H9 (cell line): ENCODE data around the gene ENO4. TPM values are rescaled to one million over a fixed set of nuclear protein-coding genes. Genes with fewer than 3 reads are reported as not detected.

Source experiments
- DNase-seq: peaks from one replicate; pipeline ENCODE4 v3.0.0-alpha.2; 2017
- H2AFZ ChIP-seq: one replicate; pipeline ENCODE4 v1.6.1; 2013; ENCODE audit warnings: mild to moderate bottlenecking, low read length, control low read depth, moderate library complexity
- H2AK5ac ChIP-seq: 2 replicates; pipeline ENCODE4 v1.6.1; 2013; ENCODE audit warnings: low read length, control low read depth, mixed read lengths; ENCODE audit not compliant: insufficient read length
- H2BK120ac ChIP-seq: one replicate; pipeline ENCODE4 v1.6.1; 2013; ENCODE audit warnings: low read depth, mild to moderate bottlenecking, low read length, control low read depth, inconsistent platforms; ENCODE audit not compliant: poor library complexity, severe bottlenecking
- H2BK12ac ChIP-seq: 2 replicates; pipeline ENCODE4 v1.6.1; 2013; ENCODE audit warnings: low read length, control low read depth, mixed read lengths, low read depth; ENCODE audit not compliant: insufficient read length
- H2BK15ac ChIP-seq: 2 replicates; pipeline ENCODE4 v1.6.1; 2013; ENCODE audit warnings: low read depth, low read length, control low read depth
- H2BK20ac ChIP-seq: one replicate; pipeline ENCODE4 v1.6.1; 2013; ENCODE audit warnings: low read depth, mild to moderate bottlenecking, low read length, control low read depth, inconsistent platforms; ENCODE audit not compliant: poor library complexity, severe bottlenecking
- H2BK5ac ChIP-seq: 2 replicates; pipeline ENCODE4 v1.6.1; 2013; ENCODE audit warnings: low read length, control low read depth, mixed read lengths; ENCODE audit not compliant: insufficient read length
- H3K14ac ChIP-seq: 2 replicates; pipeline ENCODE4 v1.6.1; 2013; ENCODE audit warnings: low read length, control low read depth; ENCODE audit not compliant: insufficient read depth
- H3K18ac ChIP-seq: 2 replicates; pipeline ENCODE4 v1.6.1; 2013; ENCODE audit warnings: low read depth, mild to moderate bottlenecking, mixed read lengths, low read length, control low read depth; ENCODE audit not compliant: insufficient read length
- H3K23ac ChIP-seq: 2 replicates; pipeline ENCODE4 v1.6.1; 2013; ENCODE audit warnings: low read length, control low read depth, mixed read lengths, low read depth; ENCODE audit not compliant: insufficient read length
- H3K23me2 ChIP-seq: 2 replicates; pipeline ENCODE4 v1.6.1; 2013; ENCODE audit warnings: low read depth, mild to moderate bottlenecking, mixed read lengths, low read length, control low read depth; ENCODE audit not compliant: insufficient read length, poor library complexity, severe bottlenecking
- H3K27ac ChIP-seq: 2 replicates; pipeline ENCODE4 v1.5.1; 2013; ENCODE audit warnings: low read length, control low read depth, mixed read lengths, low read depth; ENCODE audit not compliant: insufficient read length
- H3K27me3 ChIP-seq: 2 replicates; pipeline ENCODE4 v1.6.1; 2013; ENCODE audit warnings: low read length, control low read depth, inconsistent platforms; ENCODE audit not compliant: insufficient read depth
- H3K4ac ChIP-seq: 2 replicates; pipeline ENCODE4 v1.6.1; 2013; ENCODE audit warnings: low read depth, mild to moderate bottlenecking, control low read depth, inconsistent platforms, low read length, moderate library complexity
- H3K4me1 ChIP-seq: 2 replicates; pipeline ENCODE4 v1.6.1; 2013; ENCODE audit warnings: low read length, control low read depth, inconsistent platforms; ENCODE audit not compliant: insufficient read depth
- H3K4me2 ChIP-seq: 2 replicates; pipeline ENCODE4 v1.6.1; 2013; ENCODE audit warnings: low read length, control low read depth, mixed read lengths; ENCODE audit not compliant: insufficient read length, insufficient read depth
- H3K56ac ChIP-seq: 2 replicates; pipeline ENCODE4 v1.6.1; 2013; ENCODE audit warnings: low read depth, mild to moderate bottlenecking, mixed read lengths, low read length, control low read depth; ENCODE audit not compliant: insufficient read length
- H3K79me1 ChIP-seq: 2 replicates; pipeline ENCODE4 v1.6.1; 2013; ENCODE audit warnings: low read depth, mild to moderate bottlenecking, moderate library complexity, low read length, control low read depth, inconsistent platforms; ENCODE audit not compliant: insufficient read depth, poor library complexity, severe bottlenecking
- H3K79me2 ChIP-seq: 2 replicates; pipeline ENCODE4 v1.6.1; 2013; ENCODE audit warnings: low read length, control low read depth, inconsistent platforms; ENCODE audit not compliant: insufficient read depth
- H3K9ac ChIP-seq: 2 replicates; pipeline ENCODE4 v1.6.1; 2013; ENCODE audit warnings: low read length, control low read depth, mixed read lengths; ENCODE audit not compliant: insufficient read length; ENCODE audit errors: extremely low read depth
- H3K9me3 ChIP-seq: one replicate; pipeline ENCODE4 v1.6.1; 2013; ENCODE audit warnings: low read depth, low read length, inconsistent platforms; ENCODE audit not compliant: control insufficient read depth
- H3T11ph ChIP-seq: one replicate; pipeline ENCODE4 v1.6.1; 2013; ENCODE audit warnings: mild to moderate bottlenecking, low read length, control low read depth, inconsistent platforms
- H4K20me1 ChIP-seq: one replicate; pipeline ENCODE4 v1.6.1; 2013; ENCODE audit not compliant: control insufficient read depth, insufficient read length, insufficient read depth
- H4K5ac ChIP-seq: 2 replicates; pipeline ENCODE4 v1.6.1; 2013; ENCODE audit warnings: low read depth, mild to moderate bottlenecking, mixed read lengths, low read length, control low read depth; ENCODE audit not compliant: insufficient read length
- H4K8ac ChIP-seq: replicated peaks from 2 replicates; pipeline ENCODE4 v1.6.1; 2013; ENCODE audit warnings: low read length, control low read depth, mixed read lengths, low read depth; ENCODE audit not compliant: insufficient read length
- H4K91ac ChIP-seq: 2 replicates; pipeline ENCODE4 v1.6.1; 2013; ENCODE audit warnings: low read depth, mild to moderate bottlenecking, moderate library complexity, mixed read lengths, low read length, control low read depth; ENCODE audit not compliant: insufficient read length
- H3K27ac Mint-ChIP-seq, 3 experiments: 2 replicates in 2 of 3; 3 replicates in 1 of 3; pipeline ENCODE4 v1.8.0; 2020 to 2021; ENCODE audit warnings: mixed read lengths in 3 of 3, mild to moderate bottlenecking in 1 of 3, moderate library complexity in 1 of 3
- H3K27me3 Mint-ChIP-seq: 2 replicates; pipeline ENCODE4 v1.8.0; 2021; ENCODE audit warnings: low read depth, mild to moderate bottlenecking, moderate library complexity, mixed read lengths
- H3K36me3 Mint-ChIP-seq, 3 experiments: 2 replicates in 2 of 3; 3 replicates in 1 of 3; pipeline ENCODE4 v1.8.0; 2020 to 2021; ENCODE audit warnings: low read depth in 3 of 3, mixed read lengths in 3 of 3; ENCODE audit not compliant: insufficient read depth in 1 of 3
- H3K4me1 Mint-ChIP-seq, 2 experiments: 2 replicates each; pipeline ENCODE4 v1.8.0; 2020; ENCODE audit warnings: mixed read lengths in 2 of 2
- H3K4me3 Mint-ChIP-seq, 2 experiments: 2 replicates in 1 of 2; 3 replicates in 1 of 2; pipeline ENCODE4 v1.8.0; 2020 to 2021; ENCODE audit warnings: mild to moderate bottlenecking in 2 of 2, mixed read lengths in 2 of 2, moderate library complexity in 1 of 2
- H3K9me3 Mint-ChIP-seq, 2 experiments: 2 replicates in 1 of 2; 3 replicates in 1 of 2; pipeline ENCODE4 v1.8.0; 2020; ENCODE audit warnings: mild to moderate bottlenecking in 2 of 2, mixed read lengths in 2 of 2, moderate library complexity in 1 of 2
- CTCF ChIP-seq: fragments of 200-600 bp; sonication (generic); conservative IDR thresholded peaks from 3 replicates; pipeline ENCODE4 v1.8.0; 2021; ENCODE audit warnings: antibody characterized with exemption, mild to moderate bottlenecking
- WGBS: extraction: QIAGEN DNeasy Blood & Tissue Kit; methylation state at CpG from one replicate; pipeline ENCODE4 v1.1.7; 2013; ENCODE audit warnings: missing lambda C conversion rate, low lambda C conversion rate, mixed read lengths; ENCODE audit not compliant: insufficient read length; ENCODE audit errors: extremely low coverage; 5-methylcytosine and 5-hydroxymethylcytosine counted together
- total RNA-seq: library from RNA; stranded (reverse); gene quantifications from 2 replicates; pipeline ENCODE4 v1.2.1, GENCODE V29; 2021

ENO4 gene
- total RNA-seq, 1 experiment from 2014 or later = 0.26 TPM

- H2AK5ac ChIP-seq = no peak overlapping the region
- H3K4me3 Mint-ChIP-seq = no peak overlapping the region
- H3K4me1 Mint-ChIP-seq = peaks cover 4 to 6% of the 10 kb centered on the region in 2 experiments
- no peak overlapping the region for H2BK120ac ChIP-seq
- H3K36me3 Mint-ChIP-seq = peaks cover 0 to 7% (median 4%) of the 10 kb centered on the region in 3 experiments; a peak in 3 of 7 replicates
- no peak overlapping the region for H3K23ac ChIP-seq
- H3K56ac ChIP-seq = no peak overlapping the region
- H2BK5ac ChIP-seq = no peak overlapping the region
- H3K27me3 Mint-ChIP-seq = no peaks in the 10 kb centered on the region
- H3K79me2 ChIP-seq = no peaks in the 10 kb centered on the region
- H3K27ac Mint-ChIP-seq = no peak overlapping the region
- no CpG with 5 or more reads among the region's 4 CpGs for WGBS
- H3K18ac ChIP-seq = no peak overlapping the region
- no peak overlapping the region for H3K4me2 ChIP-seq
- no peak overlapping the region for H4K5ac ChIP-seq
- H3K4ac ChIP-seq = no peak overlapping the region
- H2BK12ac ChIP-seq = no peak overlapping the region
- no peak overlapping the region for H4K91ac ChIP-seq
- no peaks in the 10 kb centered on the region for H3K79me1 ChIP-seq
- H3K14ac ChIP-seq = no peak overlapping the region
- no peaks in the 10 kb centered on the region; a peak in 1 of 5 replicates for H3K9me3 Mint-ChIP-seq
- no peaks in the 10 kb centered on the region for H3K4me1 ChIP-seq
- no peaks in the 10 kb centered on the region for H4K20me1 ChIP-seq
- no peak overlapping the region for H3K27ac ChIP-seq
- H2BK15ac ChIP-seq = no peak overlapping the region
- H3K27me3 ChIP-seq = no peaks in the 10 kb centered on the region
- no peaks in the 10 kb centered on the region for H3K23me2 ChIP-seq
- TF ChIP-seq CTCF = no peak
- H2BK20ac ChIP-seq = no peak overlapping the region
- H3K9me3 ChIP-seq = no peaks in the 10 kb centered on the region
- H4K8ac ChIP-seq = no peak overlapping the region
- H2AFZ ChIP-seq = no peak overlapping the region
- no peak for DNase-seq
- H3T11ph ChIP-seq = no peak overlapping the region
- no peak overlapping the region for H3K9ac ChIP-seq
Observed at GRCh38 chr10:116899626-116900025, 50.3 kb downstream of the ENO4 start.
